Loucy (cell line): ENCODE results near the gene CDH4.

Source experiments
- EZH2phosphoT487 ChIP-seq: fragments of 200-600 bp; IDR thresholded peaks from 2 replicates; pipeline ENCODE4 v1.6.1; 2018; ENCODE audit warnings: antibody characterized with exemption, mild to moderate bottlenecking, moderate library complexity, borderline replicate concordance
- TF ChIP-seq, protein P1 (sequence below): fragments of 200-600 bp; sonication (generic); conservative IDR thresholded peaks from 2 replicates; pipeline ENCODE4 v1.5.1; 2014; ENCODE audit warnings: mild to moderate bottlenecking, antibody characterized with exemption, low read length

DNA sequence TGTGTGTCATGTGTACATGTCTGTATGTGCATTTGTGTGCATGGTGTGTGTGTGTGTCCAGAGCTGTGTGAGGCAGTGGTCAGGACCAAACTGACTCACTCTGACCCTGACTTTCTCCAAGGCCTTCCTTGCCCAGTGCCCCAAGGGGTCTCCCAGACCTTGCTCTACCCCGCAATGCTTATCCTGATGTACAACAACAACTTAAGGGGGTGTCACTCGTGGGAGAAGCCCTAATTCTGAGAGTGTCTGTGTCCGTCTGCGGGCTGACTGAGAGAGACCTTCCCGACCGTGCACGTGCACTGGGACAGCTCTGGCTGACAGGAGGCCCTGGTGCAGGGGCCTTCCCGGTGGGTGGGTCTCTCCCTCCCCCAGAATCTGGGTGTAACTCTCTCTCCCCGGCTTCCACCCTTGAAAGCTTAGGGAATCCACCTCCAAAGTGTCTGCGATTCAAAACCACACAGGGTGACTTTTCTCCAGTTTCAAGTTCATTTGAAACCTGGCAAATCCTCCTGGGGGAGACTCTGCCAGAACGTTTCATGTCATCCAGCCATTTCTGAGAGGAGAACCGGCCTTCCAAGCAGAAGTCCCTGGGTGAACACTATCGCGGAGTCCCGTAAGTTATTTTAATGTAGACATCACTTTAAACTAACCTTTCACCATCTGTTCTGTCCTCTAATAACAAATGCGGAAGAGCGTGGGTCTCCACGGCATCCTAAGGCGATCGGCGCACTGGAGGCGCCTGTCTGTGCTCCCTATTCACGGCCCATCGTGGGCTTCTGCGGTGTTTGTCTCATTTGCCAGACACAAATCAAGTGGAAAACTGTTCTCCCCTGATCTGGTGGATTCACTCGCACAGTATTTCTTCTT lies 588.1 kb downstream of the CDH4 start:
- no peak for TF ChIP-seq EZH2phosphoT487
- TF ChIP-seq, protein P1, sequence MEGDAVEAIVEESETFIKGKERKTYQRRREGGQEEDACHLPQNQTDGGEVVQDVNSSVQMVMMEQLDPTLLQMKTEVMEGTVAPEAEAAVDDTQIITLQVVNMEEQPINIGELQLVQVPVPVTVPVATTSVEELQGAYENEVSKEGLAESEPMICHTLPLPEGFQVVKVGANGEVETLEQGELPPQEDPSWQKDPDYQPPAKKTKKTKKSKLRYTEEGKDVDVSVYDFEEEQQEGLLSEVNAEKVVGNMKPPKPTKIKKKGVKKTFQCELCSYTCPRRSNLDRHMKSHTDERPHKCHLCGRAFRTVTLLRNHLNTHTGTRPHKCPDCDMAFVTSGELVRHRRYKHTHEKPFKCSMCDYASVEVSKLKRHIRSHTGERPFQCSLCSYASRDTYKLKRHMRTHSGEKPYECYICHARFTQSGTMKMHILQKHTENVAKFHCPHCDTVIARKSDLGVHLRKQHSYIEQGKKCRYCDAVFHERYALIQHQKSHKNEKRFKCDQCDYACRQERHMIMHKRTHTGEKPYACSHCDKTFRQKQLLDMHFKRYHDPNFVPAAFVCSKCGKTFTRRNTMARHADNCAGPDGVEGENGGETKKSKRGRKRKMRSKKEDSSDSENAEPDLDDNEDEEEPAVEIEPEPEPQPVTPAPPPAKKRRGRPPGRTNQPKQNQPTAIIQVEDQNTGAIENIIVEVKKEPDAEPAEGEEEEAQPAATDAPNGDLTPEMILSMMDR = no peak
